SU-DHL-6 (cell line): ENCODE results near the gene CHCHD5.

Experiments used
- CTCF ChIP-seq: fragments of 200-600 bp; sonication (generic); IDR thresholded peaks from one replicate; pipeline ENCODE4 v1.5.1; 2017; ENCODE audit warnings: antibody characterized with exemption, mild to moderate bottlenecking, low read length, moderate library complexity; ENCODE audit not compliant: insufficient read depth, poor library complexity, severe bottlenecking
- EZH2phosphoT487 ChIP-seq: fragments of 200-600 bp; sonication (generic), shearing (Covaris generic); conservative IDR thresholded peaks from 2 replicates; pipeline ENCODE4 v1.6.1; 2018; ENCODE audit warnings: mild to moderate bottlenecking, antibody characterized with exemption, low read length, moderate library complexity, mixed read lengths

DNA sequence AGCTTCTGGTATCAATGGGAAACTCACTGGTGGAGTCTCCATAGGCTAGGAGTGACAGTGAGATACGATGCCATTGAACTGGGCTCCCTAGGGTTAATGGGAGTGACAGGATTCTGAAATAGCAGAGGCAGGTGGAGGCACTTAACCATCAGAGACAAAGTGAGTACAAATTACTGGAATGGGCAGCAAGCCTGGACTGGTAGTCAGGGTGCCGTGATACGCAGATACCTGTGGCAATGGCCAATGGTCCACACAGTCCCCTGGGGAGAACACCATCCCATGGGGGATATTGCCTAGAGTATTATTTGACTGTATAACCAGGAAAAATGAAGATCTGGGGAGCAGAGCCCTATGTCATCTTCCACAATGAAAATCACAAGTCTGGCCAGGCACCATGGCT is 17.3 kb downstream of the CHCHD5 start:
- no peak for TF ChIP-seq CTCF
- no peak for TF ChIP-seq EZH2phosphoT487
